Upper lobe of left lung (tissue), 4 donors: ENCODE results near the gene BLM.

Experiments used
- CTCF ChIP-seq, 6 experiments: fragments of 450-650 bp in 4 of 6; fragments of 200-600 bp in 2 of 6; sonication (generic) in 2 of 6; IDR thresholded peaks; one replicate each; pipeline ENCODE4 v1.5.1; 2016 to 2019; ENCODE audit warnings: antibody characterized with exemption in 6 of 6
- EP300 ChIP-seq, 4 donors: sonication (generic); formaldehyde crosslinking; IDR thresholded peaks; one replicate each; pipeline ENCODE4 v1.5.1; 2017; ENCODE audit warnings: antibody characterized with exemption in 4 of 4, control low read depth in 2 of 4
- POLR2A ChIP-seq, 4 donors: fragments of 450-650 bp; IDR thresholded peaks; one replicate each; pipeline ENCODE4 v1.5.1; 2016 to 2017; ENCODE audit warnings: antibody characterized with exemption in 4 of 4, mild to moderate bottlenecking in 2 of 4
- POLR2AphosphoS5 ChIP-seq, 2 donors: sonication (generic); formaldehyde crosslinking; IDR thresholded peaks; one replicate each; pipeline ENCODE4 v1.5.1; 2017; ENCODE audit warnings: antibody characterized with exemption in 2 of 2

- no peak for TF ChIP-seq CTCF (IDR thresholded peaks at IDR 0.05)
- no peak for TF ChIP-seq EP300 (IDR thresholded peaks at IDR 0.05)
- TF ChIP-seq POLR2A (IDR thresholded peaks at IDR 0.05), result no peak
- no peak for TF ChIP-seq POLR2AphosphoS5 (IDR thresholded peaks at IDR 0.05)
Measured at GRCh38 chr15:90789462-90789861, 72.3 kb downstream of the BLM start.
